Activated CD4-positive, alpha-beta T cell treated with anti-CD3 and anti-CD28 coated beads, Interleukin-2, amount 10 ng/mL, durations not matched to agents 24 days and 14 days (primary cell): Measurements from ENCODE around the gene HEY2. TPM values are rescaled to one million over a fixed set of nuclear protein-coding genes. Genes with fewer than 3 reads are reported as not detected.

Source experiments
- DNase-seq: peaks from one replicate; pipeline ENCODE4 v3.0.0; 2022
- H3K27ac Mint-ChIP-seq: one replicate; pipeline ENCODE4 v1.8.0; 2022; ENCODE audit warnings: mild to moderate bottlenecking, mixed read lengths
- H3K27me3 Mint-ChIP-seq: one replicate; pipeline ENCODE4 v1.8.0; 2022; ENCODE audit warnings: mixed read lengths
- H3K36me3 Mint-ChIP-seq: one replicate; pipeline ENCODE4 v1.8.0; 2022; ENCODE audit warnings: low read depth, mild to moderate bottlenecking, mixed read lengths
- H3K4me1 Mint-ChIP-seq: one replicate; pipeline ENCODE4 v1.8.0; 2021; ENCODE audit warnings: mixed read lengths
- H3K4me3 Mint-ChIP-seq: one replicate; pipeline ENCODE4 v1.8.0; 2022; ENCODE audit warnings: mild to moderate bottlenecking, moderate library complexity, mixed read lengths
- H3K9me3 Mint-ChIP-seq: one replicate; pipeline ENCODE4 v1.8.0; 2021; ENCODE audit warnings: mixed read lengths
- intact Hi-C: fragments of 100-400 bp; cut with micrococcal nuclease; formaldehyde crosslinking; loops from one replicate; pipeline ENCODE4 v1.15.1; 2023
- total RNA-seq: library from RNA; stranded (reverse); gene quantifications from 2 replicates; pipeline ENCODE4 v1.2.3, GENCODE V29; 2022

Gene HEY2
- total RNA-seq, 1 donor from 2014 or later, result not detected

DNA sequence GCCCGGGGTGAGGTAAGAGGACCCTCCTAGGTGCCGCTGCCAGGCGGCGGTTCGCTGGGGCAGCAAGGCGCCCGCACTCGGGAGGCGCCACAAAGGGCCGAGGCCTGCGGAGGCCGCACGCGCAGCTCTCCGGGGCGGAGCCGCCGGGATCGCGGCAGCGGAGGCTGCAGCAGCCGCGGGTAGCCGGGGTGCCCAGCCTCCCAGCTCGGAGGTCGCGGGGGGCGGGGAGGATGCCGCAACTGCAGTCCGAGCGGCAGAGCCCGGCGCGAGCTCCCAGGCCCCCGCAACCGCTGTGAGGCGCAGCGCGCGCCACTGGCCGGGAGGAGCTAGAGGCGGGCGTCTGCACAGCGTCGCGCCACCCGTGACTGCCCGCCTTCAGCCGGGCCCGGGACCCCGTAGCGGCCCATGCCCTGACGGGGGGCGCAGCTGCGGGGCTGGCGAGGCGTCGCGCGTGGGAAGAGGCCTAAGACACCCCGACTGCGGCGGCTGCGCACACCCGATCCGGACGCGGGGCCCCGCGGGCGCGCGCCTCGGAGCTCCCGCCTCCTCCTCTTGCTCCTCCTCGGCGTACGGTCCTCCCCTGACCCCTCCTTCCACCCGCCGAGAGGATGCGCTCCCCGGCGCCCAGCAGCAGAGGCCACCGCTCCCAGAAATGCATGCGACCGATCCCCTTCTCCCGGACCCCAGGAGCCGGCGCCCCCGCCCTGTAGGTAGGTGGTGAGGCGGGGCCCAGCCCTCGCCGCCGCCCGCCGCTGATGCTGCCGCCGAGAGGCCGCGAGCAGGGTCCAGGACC is 41.1 kb downstream of the HEY2 start, which contains the start of gene NCOA7:
TSS of gene NCOA7 (plus strand) at position 603 of the 793 bp plus-strand sequence. CDS start 24,395 bp downstream, outside the sequence.
- Mint-ChIP-seq H3K27ac (peak within 1 kb of the TSS; percentile 99), H3K36me3 (peaks cover 16% of the 10 kb centered on the region), H3K4me1 (peaks cover 49% of the 10 kb centered on the region), H3K9me3 (no peaks in the 10 kb centered on the region), H3K27me3 (no peaks in the 10 kb centered on the region), H3K4me3 (peak within 1 kb of the TSS; percentile 96)
- peak; percentile 95 for DNase-seq
- intact Hi-C loops, result loop anchor here (1.0 to 10.0 kb wide), 6 partner anchors 10 to 1724 kb away; partner anchors contain the start of genes CENPW, HINT3 and MTCL3

DNA sequence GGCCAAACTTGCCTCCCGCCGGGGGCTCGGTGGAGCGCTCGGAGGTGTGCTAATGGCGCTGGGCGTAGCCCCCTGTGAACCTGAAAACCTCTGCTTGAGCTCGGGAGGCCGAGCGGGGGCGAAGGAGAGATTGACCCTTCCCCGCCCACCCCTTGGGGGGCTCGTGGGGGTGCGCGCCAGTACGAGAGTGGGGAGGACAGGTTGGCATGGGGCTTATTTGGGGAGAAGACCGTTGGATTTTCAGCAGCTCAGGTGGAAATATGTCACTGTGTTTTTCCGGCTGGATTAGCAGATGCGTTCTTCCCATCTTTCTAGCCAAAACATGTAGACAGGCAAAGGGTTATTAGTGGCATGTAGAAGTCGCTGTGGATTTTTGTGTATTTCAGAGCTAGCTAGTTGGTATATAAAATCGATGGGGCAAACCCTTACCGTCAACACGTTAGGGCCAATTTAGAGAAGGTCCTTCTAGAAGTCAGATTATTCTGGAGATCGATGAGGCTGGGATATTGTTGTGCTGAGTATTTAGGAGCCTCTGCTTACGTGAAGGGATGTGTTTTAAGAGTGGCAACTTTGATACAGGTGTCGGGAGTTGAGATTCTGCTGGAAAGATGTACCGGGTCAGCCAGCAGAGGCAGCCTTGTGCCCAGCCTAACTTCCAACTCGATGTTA is 41.9 kb downstream of the HEY2 start:
- peak overlapping the region; percentile 86 for H3K27ac Mint-ChIP-seq
- no peaks in the 10 kb centered on the region for H3K27me3 Mint-ChIP-seq
- peaks cover 49% of the 10 kb centered on the region for H3K4me1 Mint-ChIP-seq
- H3K4me3 Mint-ChIP-seq, result peak overlapping the region; percentile 96
- no peaks in the 10 kb centered on the region for H3K9me3 Mint-ChIP-seq
- intact Hi-C loops, result loop anchor here (1.0 to 10.0 kb wide), 5 partner anchors 60 to 1724 kb away; partner anchors contain the start of genes CENPW, HINT3 and MTCL3
- DNase-seq, result peak; percentile 84
- peaks cover 11% of the 10 kb centered on the region for H3K36me3 Mint-ChIP-seq

DNA sequence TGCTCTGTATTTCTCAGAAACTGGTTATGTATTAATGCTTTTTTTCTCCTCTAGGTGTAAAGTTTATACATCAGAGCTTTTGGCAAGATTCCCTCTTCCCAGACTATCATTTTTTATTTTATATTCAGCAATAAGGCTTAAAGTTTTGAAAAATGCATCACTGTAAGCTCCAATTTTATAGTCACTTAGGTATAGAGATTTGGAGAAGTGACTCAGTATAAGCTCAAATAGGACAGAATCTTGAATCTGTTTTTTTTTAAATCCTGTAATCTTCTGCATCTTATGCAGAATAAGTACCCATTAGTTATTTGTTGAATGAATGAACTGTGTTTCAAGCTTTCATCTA is 42.4 kb downstream of the HEY2 start:
- Mint-ChIP-seq H3K27ac (peak overlapping the region; percentile 86), H3K4me3 (peak overlapping the region; percentile 96), H3K9me3 (no peaks in the 10 kb centered on the region), H3K36me3 (peaks cover 12% of the 10 kb centered on the region), H3K27me3 (no peaks in the 10 kb centered on the region), H3K4me1 (peaks cover 49% of the 10 kb centered on the region)
- intact Hi-C loops, result loop anchor here (1.0 to 10.0 kb wide), 6 partner anchors 37 to 1723 kb away; partner anchors contain the start of genes CENPW, HINT3 and MTCL3
- no peak for DNase-seq

DNA sequence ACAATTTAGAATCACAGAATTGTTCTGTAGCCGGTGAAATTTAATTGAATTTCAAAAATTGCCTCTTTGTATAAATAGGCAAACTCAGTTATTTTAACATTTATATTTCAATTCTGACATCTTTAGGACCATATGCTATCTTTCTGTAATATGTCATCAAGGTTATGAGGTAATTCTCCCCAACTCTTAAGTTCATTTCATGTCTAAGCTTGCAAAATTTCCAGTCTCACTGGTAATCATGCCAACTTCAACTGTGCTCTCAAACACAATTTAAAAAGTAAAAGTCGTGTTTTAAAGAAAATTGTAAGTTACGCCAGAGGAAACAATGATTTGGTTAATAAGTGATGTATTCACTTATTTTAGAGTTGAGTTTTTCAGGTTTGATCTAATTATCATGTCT is 42.7 kb downstream of the HEY2 start:
- Mint-ChIP-seq H3K9me3 (no peaks in the 10 kb centered on the region), H3K4me1 (peaks cover 49% of the 10 kb centered on the region), H3K27ac (peak overlapping the region; percentile 83), H3K27me3 (no peaks in the 10 kb centered on the region), H3K4me3 (peak overlapping the region; percentile 96), H3K36me3 (peaks cover 12% of the 10 kb centered on the region)
- no peak for DNase-seq
- intact Hi-C loops, result loop anchor here (2.0 to 10.0 kb wide), 2 partner anchors 37 to 1723 kb away; partner anchors contain the start of gene MTCL3

DNA sequence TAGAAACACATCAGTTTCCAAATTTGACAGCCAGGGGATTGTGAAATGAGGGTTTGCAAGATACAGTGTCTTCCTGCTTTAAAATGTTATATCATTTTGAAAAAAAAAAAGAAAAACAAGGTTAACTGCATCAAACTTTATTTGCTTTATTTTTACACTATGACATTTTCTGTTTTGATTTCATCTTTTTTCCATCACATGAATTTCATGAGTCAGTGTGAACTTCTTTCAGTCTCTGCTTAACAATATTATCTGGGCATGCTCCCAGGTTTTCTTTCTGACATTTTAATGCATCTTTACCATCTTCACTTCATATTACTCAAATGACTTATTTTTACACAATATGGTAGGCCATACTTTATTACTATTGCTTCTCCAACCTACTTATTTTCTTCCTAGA is 43.2 kb downstream of the HEY2 start:
- Mint-ChIP-seq H3K36me3 (peaks cover 12% of the 10 kb centered on the region), H3K4me3 (peak overlapping the region; percentile 96), H3K27ac (peak overlapping the region; percentile 83), H3K4me1 (peaks cover 53% of the 10 kb centered on the region), H3K9me3 (no peaks in the 10 kb centered on the region), H3K27me3 (no peaks in the 10 kb centered on the region)
- peak; percentile 29 for DNase-seq
- intact Hi-C loops, result loop anchor here (2.0 to 10.0 kb wide), 2 partner anchors 36 to 1722 kb away; partner anchors contain the start of gene MTCL3

DNA sequence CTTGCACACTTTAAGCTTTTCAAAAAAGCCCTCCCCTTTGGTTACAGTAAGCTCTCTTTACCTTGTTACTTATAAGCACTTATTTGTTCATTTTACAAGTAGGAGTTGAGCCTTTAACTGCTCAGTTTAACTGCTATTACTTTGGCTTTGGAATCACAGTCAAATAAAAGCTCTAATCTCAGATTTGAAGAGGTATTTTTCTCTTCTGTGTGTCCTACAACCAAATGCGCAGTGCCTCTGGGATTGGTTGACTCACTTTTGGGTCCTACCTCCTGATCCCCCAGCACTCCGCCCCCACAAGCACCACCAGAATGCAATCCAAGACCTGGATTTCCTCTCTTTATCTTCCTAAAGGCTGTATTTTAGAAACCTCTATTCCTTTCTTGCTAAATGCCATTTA is 43.8 kb downstream of the HEY2 start:
- Mint-ChIP-seq H3K27me3 (no peaks in the 10 kb centered on the region), H3K4me3 (peak overlapping the region; percentile 75), H3K27ac (peak overlapping the region; percentile 91), H3K9me3 (no peaks in the 10 kb centered on the region), H3K36me3 (peaks cover 14% of the 10 kb centered on the region), H3K4me1 (peaks cover 54% of the 10 kb centered on the region)
- DNase-seq, result peak; percentile 51
- intact Hi-C loops, result loop anchor here (2.0 to 10.0 kb wide), 2 partner anchors 36 to 1722 kb away; partner anchors contain the start of gene MTCL3

DNA sequence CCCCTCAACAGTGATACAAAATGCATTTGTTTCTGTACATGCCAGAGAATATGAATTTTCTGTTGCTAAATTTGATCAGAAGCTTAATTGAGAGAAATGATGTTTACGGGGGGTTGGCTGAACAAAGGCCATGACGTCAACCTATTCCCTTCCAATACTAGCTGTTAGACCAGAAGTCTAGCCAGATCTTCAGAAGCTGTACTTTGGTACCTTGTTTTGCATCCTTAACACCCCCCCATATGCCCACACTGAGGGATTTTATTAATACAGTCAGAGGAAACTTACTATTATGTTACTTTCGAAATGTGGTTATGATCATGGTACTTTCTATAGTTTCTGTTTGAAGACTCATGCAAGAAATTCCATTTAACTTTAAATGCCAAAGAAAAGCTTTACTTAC is 44.4 kb downstream of the HEY2 start:
- Mint-ChIP-seq H3K27me3 (no peaks in the 10 kb centered on the region), H3K27ac (peak overlapping the region; percentile 91), H3K4me1 (peaks cover 54% of the 10 kb centered on the region), H3K4me3 (peak overlapping the region; percentile 75), H3K36me3 (peaks cover 15% of the 10 kb centered on the region), H3K9me3 (no peaks in the 10 kb centered on the region)
- DNase-seq, result peak; percentile 62
- intact Hi-C loops, result loop anchor here (1.0 to 10.0 kb wide), 5 partner anchors 13 to 1721 kb away; partner anchors contain the start of gene MTCL3

DNA sequence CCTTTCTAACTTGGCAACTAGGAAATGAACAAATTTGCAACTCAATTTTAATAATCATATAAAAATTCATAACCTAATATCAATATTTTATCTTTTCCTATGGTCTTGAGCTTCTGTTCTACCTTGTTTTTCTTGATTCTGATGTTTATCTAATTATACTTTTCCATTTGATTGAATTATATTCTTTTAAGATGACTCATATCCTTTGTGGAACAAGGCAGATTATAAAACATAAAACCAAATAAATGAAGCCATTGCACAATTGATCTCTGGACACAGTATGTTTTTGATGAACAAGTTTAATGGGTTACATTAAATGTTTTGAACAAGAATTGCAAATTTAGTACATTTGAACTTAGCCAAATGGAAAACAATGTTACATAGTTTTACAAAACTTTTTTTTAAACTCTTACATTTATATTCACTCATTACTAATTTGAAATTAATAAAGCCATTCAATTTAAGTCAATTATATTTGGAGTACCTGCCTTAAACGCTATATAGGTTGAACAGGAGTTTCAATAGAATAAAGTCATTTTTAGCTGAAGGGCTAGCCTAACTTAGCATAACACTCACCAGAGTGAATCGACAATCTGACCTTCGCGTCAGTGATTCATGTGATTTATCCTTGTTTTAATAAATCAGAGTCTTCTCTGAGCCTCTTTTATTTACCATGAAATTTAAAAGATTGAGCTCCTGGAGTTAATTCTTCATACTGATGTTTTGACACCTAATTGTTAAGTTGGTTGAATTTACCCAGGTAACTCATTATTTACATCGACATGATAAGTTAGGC is 45.1 kb downstream of the HEY2 start:
- intact Hi-C loops, result loop anchor here (1.0 to 10.0 kb wide), 4 partner anchors 13 to 1720 kb away; partner anchors contain the start of gene MTCL3
- peaks cover 53% of the 10 kb centered on the region for H3K4me1 Mint-ChIP-seq
- H3K9me3 Mint-ChIP-seq, result no peaks in the 10 kb centered on the region
- no peak for DNase-seq
- peak overlapping the region; percentile 75 for H3K4me3 Mint-ChIP-seq
- peaks cover 19% of the 10 kb centered on the region for H3K36me3 Mint-ChIP-seq
- H3K27me3 Mint-ChIP-seq, result no peaks in the 10 kb centered on the region
- H3K27ac Mint-ChIP-seq, result peak overlapping the region; percentile 91

DNA sequence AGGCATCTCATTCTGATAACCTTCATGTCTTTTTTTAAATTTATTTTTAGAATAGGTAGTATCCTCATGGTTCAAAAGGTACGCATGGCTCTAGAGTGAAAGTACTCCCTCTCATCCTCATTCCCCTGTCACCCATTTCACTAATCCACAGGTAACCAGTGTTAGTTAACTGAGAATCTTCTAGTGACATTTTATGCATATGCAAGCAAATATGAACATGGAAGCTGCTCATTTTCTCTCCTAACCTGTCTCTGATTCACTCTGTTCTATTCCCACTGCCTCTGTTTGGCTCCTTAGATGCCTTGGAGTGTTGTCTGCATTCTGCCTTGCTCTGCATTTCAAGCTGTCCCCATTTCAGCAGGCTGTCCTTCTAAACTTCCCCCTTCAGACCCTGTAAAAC is 45.9 kb downstream of the HEY2 start:
- Mint-ChIP-seq H3K36me3 (peaks cover 24% of the 10 kb centered on the region), H3K9me3 (no peaks in the 10 kb centered on the region), H3K27me3 (no peaks in the 10 kb centered on the region), H3K27ac (peak overlapping the region; percentile 1), H3K4me1 (peaks cover 48% of the 10 kb centered on the region), H3K4me3 (no peak overlapping the region)
- peak; percentile 43 for DNase-seq
- intact Hi-C loops, result loop anchor here (10.0 kb wide), 1 partner anchor 1720 kb away; the partner anchor contains the start of gene MTCL3

DNA sequence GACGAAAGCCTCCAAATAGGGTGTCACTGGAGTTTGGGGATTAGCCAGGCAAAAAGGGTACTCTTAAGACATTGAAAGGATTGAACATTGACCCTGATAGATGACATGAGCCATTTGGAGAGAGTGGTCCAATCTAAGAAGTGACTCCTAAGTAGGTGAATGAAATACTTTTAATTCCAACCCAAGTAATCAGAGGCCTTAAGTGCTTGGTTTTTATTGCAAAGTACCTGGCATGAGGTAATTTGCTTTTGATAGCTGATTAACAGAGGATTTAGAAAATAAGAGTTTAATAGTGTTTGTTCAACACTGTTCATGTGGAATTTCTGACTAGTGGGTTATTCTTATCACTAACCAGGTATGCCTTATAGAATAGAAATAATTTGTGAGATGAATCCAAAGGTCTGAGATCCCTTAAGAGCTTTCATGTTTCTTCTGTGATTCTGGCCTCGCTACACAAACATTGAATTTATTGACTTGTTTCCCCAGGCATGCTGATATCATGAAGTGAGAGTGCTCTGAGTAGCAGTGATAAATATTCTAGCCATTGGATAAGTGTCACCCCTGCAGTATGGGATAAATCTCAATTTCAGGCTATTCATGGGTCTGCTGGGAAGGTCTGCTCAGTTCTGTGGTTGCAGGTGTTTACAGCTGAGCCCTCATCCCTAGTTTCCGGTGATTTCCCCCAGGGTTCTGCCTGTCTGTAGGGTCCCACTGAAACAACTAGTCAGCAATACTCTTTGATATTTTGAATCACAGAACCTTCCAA is 47.9 kb downstream of the HEY2 start:
- Mint-ChIP-seq H3K36me3 (peaks cover 35% of the 10 kb centered on the region), H3K9me3 (no peaks in the 10 kb centered on the region), H3K27ac (no peak overlapping the region), H3K4me1 (peaks cover 44% of the 10 kb centered on the region), H3K4me3 (no peak overlapping the region), H3K27me3 (no peaks in the 10 kb centered on the region)
- intact Hi-C loops, result loop anchor here (10.0 kb wide), 1 partner anchor 1717 kb away; the partner anchor contains the start of gene MTCL3
- DNase-seq, result no peak

DNA sequence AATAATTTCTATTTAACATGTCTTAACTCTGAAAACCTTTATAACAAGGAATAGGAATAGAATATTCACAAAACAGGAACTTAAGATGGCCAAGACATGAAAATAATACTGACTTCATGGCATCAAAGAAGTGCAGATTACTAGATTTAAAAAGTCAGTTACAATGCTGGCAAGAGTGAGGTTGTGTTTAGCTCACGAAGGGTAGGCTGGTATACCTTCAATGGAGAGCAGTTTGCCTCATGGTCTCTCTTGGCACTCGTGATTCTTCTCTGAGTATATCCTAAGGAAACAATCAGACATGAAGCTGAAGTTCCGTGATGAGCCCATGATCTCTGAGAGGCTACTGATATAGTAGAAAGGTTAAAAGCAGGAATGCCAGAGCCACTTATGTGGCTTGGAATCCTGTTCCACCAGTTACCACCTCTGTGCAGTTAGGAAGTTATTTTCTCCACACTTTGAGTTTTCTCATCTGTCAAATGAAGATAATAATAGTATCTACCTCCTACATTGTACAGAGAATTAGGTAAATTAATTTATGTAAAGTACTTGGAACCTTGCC is 48.5 kb downstream of the HEY2 start:
- no peak overlapping the region for H3K4me3 Mint-ChIP-seq
- no peak overlapping the region for H3K27ac Mint-ChIP-seq
- peak; percentile 24 for DNase-seq
- peaks cover 39% of the 10 kb centered on the region for H3K36me3 Mint-ChIP-seq
- no peaks in the 10 kb centered on the region for H3K9me3 Mint-ChIP-seq
- intact Hi-C loops, result loop anchor here (10.0 kb wide), 1 partner anchor 1717 kb away; the partner anchor contains the start of gene MTCL3
- H3K4me1 Mint-ChIP-seq, result peaks cover 42% of the 10 kb centered on the region
- H3K27me3 Mint-ChIP-seq, result no peaks in the 10 kb centered on the region
